ENCODE results near the gene CCBE1.
"Not testable (repeated sequence)": the region's sequence is repeated elsewhere in the genome, so short reads cannot be mapped to it uniquely, and the experiment has no call there.

DNA sequence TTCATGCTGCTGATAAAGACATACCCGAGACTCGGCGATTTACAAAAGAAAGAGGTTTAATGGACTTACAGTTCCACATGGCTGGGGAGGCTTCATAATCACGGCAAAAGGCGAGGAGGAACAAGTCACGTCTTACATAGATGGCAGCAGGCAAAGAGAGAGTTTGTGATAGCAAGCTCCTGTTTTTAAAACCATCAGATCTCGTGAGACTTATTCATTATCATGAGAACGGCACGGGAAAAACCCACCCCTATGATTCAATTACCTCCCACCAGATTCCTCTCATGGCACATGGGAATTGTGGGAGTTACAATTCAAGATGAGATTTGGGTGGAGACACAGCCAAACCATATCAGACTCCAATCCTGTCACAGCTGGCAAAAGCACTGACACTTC is 31.2 kb downstream of the CCBE1 start:
- TF ChIP-seq POLR2A (IDR thresholded peaks at IDR 0.05; ENCODE audit: low read depth, low read length); TAF1 (IDR thresholded peaks at IDR 0.05; ENCODE audit: borderline replicate concordance, low read depth, low read length); POLR2AphosphoS5 (IDR thresholded peaks at IDR 0.05; ENCODE audit: low read depth, low read length): not testable (repeated sequence)

Measured in GM12892 (cell line).